NCI-H2029 treated with DMSO at 0.1 percent for 48 hours (cell line): Measurements from ENCODE around the gene AMPD2.
A peak's percentile ranks its signal among the peaks of the same experiment; 100 is the strongest.
"Not testable (repeated sequence)": the region's sequence is repeated elsewhere in the genome, so short reads cannot be mapped to it uniquely, and the experiment has no call there.

Experiments used
- DNase-seq: peaks from one replicate; lab custom pipeline; 2025; lab: John Stamatoyannopoulos, UW

The AMPD2 gene

GRCh38 chr1:109653306-109653705 is 33.7 kb downstream of the AMPD2 start:
- no peak for DNase-seq

- DNase-seq: no peak
Measured at GRCh38 chr1:109654519-109654918, 34.9 kb downstream of the AMPD2 start.

GRCh38 chr1:109655615-109656519 is 36.2 kb downstream of the AMPD2 start, which contains the start of gene GSTM4:
GSTM4 (plus strand) TSS chr1:109656099; CDS start chr1:109656390, 291 bp downstream.
- peak; percentile 4 for DNase-seq

- no peak for DNase-seq
Measured at GRCh38 chr1:109657395-109657794, 37.8 kb downstream of the AMPD2 start.

- DNase-seq: no peak
Measured at GRCh38 chr1:109657970-109658369, 38.3 kb downstream of the AMPD2 start.

GRCh38 chr1:109658533-109659042 is 39.0 kb downstream of the AMPD2 start:
- DNase-seq: no peak

- DNase-seq: no peak
Measured at GRCh38 chr1:109659145-109659544, 39.5 kb downstream of the AMPD2 start.

- no peak for DNase-seq
Measured at GRCh38 chr1:109659997-109660690, 40.5 kb downstream of the AMPD2 start.

GRCh38 chr1:109660691-109661026 is 41.0 kb downstream of the AMPD2 start:
- not testable (repeated sequence) for DNase-seq

- DNase-seq: no peak
Measured at GRCh38 chr1:109661391-109661790, 41.8 kb downstream of the AMPD2 start.

GRCh38 chr1:109664671-109665070 is 45.0 kb downstream of the AMPD2 start:
- DNase-seq: no peak

- no peak for DNase-seq
Measured at GRCh38 chr1:109667452-109668122, 48.0 kb downstream of the AMPD2 start, which contains the start of gene GSTM2. GSTM2 (plus strand) TSS chr1:109668057; CDS start chr1:109668116, 59 bp downstream.

- DNase-seq: no peak
Measured at GRCh38 chr1:109668123-109668775, 48.6 kb downstream of the AMPD2 start.

GRCh38 chr1:109669246-109669948 is 49.8 kb downstream of the AMPD2 start:
- no peak for DNase-seq

GRCh38 chr1:109669949-109670302 is 50.3 kb downstream of the AMPD2 start:
- not testable (repeated sequence) for DNase-seq

GRCh38 chr1:109671067-109671466 is 51.4 kb downstream of the AMPD2 start:
- DNase-seq: no peak

- DNase-seq: not testable (repeated sequence)
Measured at GRCh38 chr1:109673861-109674260, 54.2 kb downstream of the AMPD2 start.

- DNase-seq: not testable (repeated sequence)
Measured at GRCh38 chr1:109676683-109677381, 57.2 kb downstream of the AMPD2 start.

GRCh38 chr1:109677459-109677858 is 57.8 kb downstream of the AMPD2 start:
- no peak for DNase-seq

GRCh38 chr1:109678637-109679036 is 59.0 kb downstream of the AMPD2 start:
- not testable (repeated sequence) for DNase-seq
